CD4-positive, alpha-beta T cell treated with Interferon gamma for 1 hour (primary cell): Measurements from ENCODE around the gene PHOX2A.
A peak's percentile ranks its signal among the peaks of the same experiment; 100 is the strongest.

Experiments
- DNase-seq: peaks from one replicate; pipeline ENCODE4 v3.0.0-alpha.2; 2020

Gene PHOX2A

GRCh38 chr11:72233056-72233772 is 10.8 kb downstream of the PHOX2A start:
- no peak for DNase-seq

- no peak for DNase-seq
Observed at GRCh38 chr11:72232260-72233055, 11.5 kb downstream of the PHOX2A start.

- DNase-seq, result no peak
Observed at GRCh38 chr11:72231396-72232259, 12.3 kb downstream of the PHOX2A start.

GRCh38 chr11:72230764-72231365 is 13.1 kb downstream of the PHOX2A start:
- no peak for DNase-seq

- no peak for DNase-seq
Observed at GRCh38 chr11:72229925-72230763, 13.8 kb downstream of the PHOX2A start.

- DNase-seq, result no peak
Observed at GRCh38 chr11:72229336-72229924, 14.5 kb downstream of the PHOX2A start.

GRCh38 chr11:72228844-72229231 is 15.1 kb downstream of the PHOX2A start:
- no peak for DNase-seq

- DNase-seq, result no peak
Observed at GRCh38 chr11:72228229-72228843, 15.6 kb downstream of the PHOX2A start.

- no peak for DNase-seq
Observed at GRCh38 chr11:72227316-72228228, 16.4 kb downstream of the PHOX2A start.

GRCh38 chr11:72226701-72227100 is 17.3 kb downstream of the PHOX2A start:
- no peak for DNase-seq

- peak; percentile 16 for DNase-seq
Observed at GRCh38 chr11:72225411-72225951, 18.5 kb downstream of the PHOX2A start.

- DNase-seq, result peak; percentile 13
Observed at GRCh38 chr11:72224564-72225410, 19.2 kb downstream of the PHOX2A start, which contains the start of gene INPPL1. Gene INPPL1 (plus strand): TSS chr11:72224767. CDS start chr11:72224985, 218 bp downstream.

GRCh38 chr11:72223615-72224563 is 20.1 kb downstream of the PHOX2A start:
- peak; percentile 52 for DNase-seq

- peak; percentile 93 for DNase-seq
Observed at GRCh38 chr11:72222907-72223614, 20.9 kb downstream of the PHOX2A start.

GRCh38 chr11:72222106-72222891 is 21.7 kb downstream of the PHOX2A start:
- no peak for DNase-seq
